HCT116 (cell line): Measurements from ENCODE around the gene RAB30.

ENCODE experiments used
- CBX3 ChIP-seq: IDR thresholded peaks from 2 replicates; pipeline ENCODE4 v1.6.1; 2012; ENCODE audit warnings: low read depth
- EZH2 ChIP-seq: fragments of 200-600 bp; sonication (generic); IDR thresholded peaks from 2 replicates; pipeline ENCODE4 v1.6.1; 2017; ENCODE audit warnings: antibody characterized with exemption, mixed run types
- FOSL1 ChIP-seq: IDR thresholded peaks from 2 replicates; pipeline ENCODE4 v1.6.1; 2012; ENCODE audit warnings: low read depth
- POLR2A ChIP-seq: IDR thresholded peaks from 2 replicates; pipeline ENCODE4 v1.7.0; 2011; ENCODE audit warnings: borderline replicate concordance; ENCODE audit not compliant: insufficient read depth, insufficient read length; ENCODE audit errors: extremely low read depth
- REST ChIP-seq: IDR thresholded peaks from 2 replicates; pipeline ENCODE4 v1.6.1; 2012; ENCODE audit warnings: low read depth
- SIN3A ChIP-seq: IDR thresholded peaks from 2 replicates; pipeline ENCODE4 v1.6.1; 2012; ENCODE audit warnings: low read depth
- SRF ChIP-seq: IDR thresholded peaks from 2 replicates; pipeline ENCODE4 v1.6.1; 2012; ENCODE audit warnings: low read depth
- YY1 ChIP-seq: IDR thresholded peaks from 2 replicates; pipeline ENCODE4 v1.6.1; 2011; ENCODE audit warnings: low read length, low read depth, moderate library complexity, mild to moderate bottlenecking; ENCODE audit not compliant: insufficient replicate concordance; ENCODE audit errors: extremely low read depth
- ZNF274 ChIP-seq: fragments of 200-500 bp; sonication (Bioruptor generic); IDR thresholded peaks from 2 replicates; pipeline ENCODE4 v1.6.1; 2014; ENCODE audit warnings: mild to moderate bottlenecking, low read depth, low read length, inconsistent platforms
- TF ChIP-seq, protein P1 (sequence below), 3 experiments: fragments of 200-600 bp in 1 of 3; sonication (generic) in 1 of 3; IDR thresholded peaks in 2 of 3; conservative IDR thresholded peaks in 1 of 3; 2 replicates each; pipeline ENCODE4 v1.5.1; 2012 to 2017; ENCODE audit warnings: low read depth in 2 of 3, low read length in 2 of 3, antibody characterized with exemption in 1 of 3, borderline replicate concordance in 1 of 3, control low read depth in 1 of 3, mild to moderate bottlenecking in 1 of 3, mixed read lengths in 1 of 3, mixed run types in 1 of 3, moderate library complexity in 1 of 3; ENCODE audit not compliant: insufficient read depth in 1 of 3

GRCh38 chr11:83033371-83033770, 38.3 kb downstream of the RAB30 start:
- TF ChIP-seq ZNF274 (no peak), EZH2 (no peak), REST (no peak), CBX3 (no peak), SIN3A (no peak), POLR2A (no peak), SRF (no peak), YY1 (no peak), FOSL1 (no peak)
- TF ChIP-seq, protein P1, sequence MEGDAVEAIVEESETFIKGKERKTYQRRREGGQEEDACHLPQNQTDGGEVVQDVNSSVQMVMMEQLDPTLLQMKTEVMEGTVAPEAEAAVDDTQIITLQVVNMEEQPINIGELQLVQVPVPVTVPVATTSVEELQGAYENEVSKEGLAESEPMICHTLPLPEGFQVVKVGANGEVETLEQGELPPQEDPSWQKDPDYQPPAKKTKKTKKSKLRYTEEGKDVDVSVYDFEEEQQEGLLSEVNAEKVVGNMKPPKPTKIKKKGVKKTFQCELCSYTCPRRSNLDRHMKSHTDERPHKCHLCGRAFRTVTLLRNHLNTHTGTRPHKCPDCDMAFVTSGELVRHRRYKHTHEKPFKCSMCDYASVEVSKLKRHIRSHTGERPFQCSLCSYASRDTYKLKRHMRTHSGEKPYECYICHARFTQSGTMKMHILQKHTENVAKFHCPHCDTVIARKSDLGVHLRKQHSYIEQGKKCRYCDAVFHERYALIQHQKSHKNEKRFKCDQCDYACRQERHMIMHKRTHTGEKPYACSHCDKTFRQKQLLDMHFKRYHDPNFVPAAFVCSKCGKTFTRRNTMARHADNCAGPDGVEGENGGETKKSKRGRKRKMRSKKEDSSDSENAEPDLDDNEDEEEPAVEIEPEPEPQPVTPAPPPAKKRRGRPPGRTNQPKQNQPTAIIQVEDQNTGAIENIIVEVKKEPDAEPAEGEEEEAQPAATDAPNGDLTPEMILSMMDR (IDR thresholded peaks at IDR 0.05 in 2 of 3, conservative IDR thresholded peaks at IDR 0.05 in 1 of 3; ENCODE audit: borderline replicate concordance in 1 of 3, insufficient read depth in 1 of 3, low read depth in 2 of 3, low read length in 2 of 3): no peak
